PC-9 (cell line): ENCODE results near the gene RHOBTB1. TPM values are rescaled to one million over a fixed set of nuclear protein-coding genes. Genes with fewer than 3 reads are reported as not detected.
A peak's percentile ranks its signal among the peaks of the same experiment; 100 is the strongest.

Source experiments
- BruUV-seq: library from RNA; stranded (reverse); fragments of 400-500 nt; replicated peaks from 2 replicates; lab custom pipeline; 2021; lab: Mats Ljungman, UMichigan
- CTCF ChIA-PET: fragments of 300-600 bp; sonication (Branson Sonifier 250); formaldehyde crosslinking; loops from one replicate; lab custom pipeline; 2022; ENCODE audit warnings: antibody characterized with exemption; lab: Charles Lee
- POLR2A ChIA-PET: fragments of 300-600 bp; sonication (Branson Sonifier 250); formaldehyde crosslinking; loops from one replicate; lab custom pipeline; 2022; ENCODE audit warnings: antibody characterized with exemption; ENCODE audit not compliant: unreplicated experiment; lab: Charles Lee
- DNase-seq, 2 experiments: peaks; one replicate each; pipeline versions ENCODE4 v3.0.0 to v3.0.0-alpha.2; 2015 to 2022; ENCODE audit warnings: mixed read lengths in 1 of 2
- H2AFZ ChIP-seq: fragments of 200-600 bp; sonication (generic); 2 replicates; pipeline ENCODE4 v1.8.1; 2017; ENCODE audit warnings: antibody characterized with exemption
- H3F3A ChIP-seq: fragments of 200-600 bp; sonication (generic); 2 replicates; pipeline ENCODE4 v1.8.1; 2017; ENCODE audit warnings: antibody characterized with exemption, mild to moderate bottlenecking, low read depth; ENCODE audit not compliant: insufficient read depth
- H3K27ac ChIP-seq: fragments of 200-600 bp; sonication (generic); 2 replicates; pipeline ENCODE4 v1.6.1; 2016; ENCODE audit warnings: mixed run types
- H3K27me3 ChIP-seq: fragments of 200-600 bp; sonication (generic); 2 replicates; pipeline ENCODE4 v1.6.1; 2016; ENCODE audit warnings: low read depth, mixed run types; ENCODE audit not compliant: insufficient read depth
- H3K36me3 ChIP-seq: fragments of 200-600 bp; sonication (generic); 2 replicates; pipeline ENCODE4 v1.6.1; 2016; ENCODE audit warnings: low read depth, mixed run types
- H3K4me1 ChIP-seq: fragments of 200-600 bp; sonication (generic); replicated peaks from 2 replicates; pipeline ENCODE4 v1.6.1; 2016; ENCODE audit warnings: mixed run types; ENCODE audit not compliant: insufficient read depth
- H3K4me2 ChIP-seq: fragments of 200-600 bp; sonication (generic); 2 replicates; pipeline ENCODE4 v1.6.1; 2017; ENCODE audit warnings: mixed run types
- H3K4me3 ChIP-seq: fragments of 200-600 bp; sonication (generic); 2 replicates; pipeline ENCODE4 v1.6.1; 2016; ENCODE audit warnings: mixed run types
- H3K79me2 ChIP-seq: fragments of 200-600 bp; sonication (generic); 2 replicates; pipeline ENCODE4 v1.6.1; 2017; ENCODE audit warnings: low read depth, mixed run types
- H3K9me2 ChIP-seq: fragments of 200-600 bp; sonication (generic); 2 replicates; pipeline ENCODE4 v1.8.1; 2017; ENCODE audit warnings: mild to moderate bottlenecking; ENCODE audit not compliant: insufficient read depth
- H3K9me3 ChIP-seq: fragments of 200-600 bp; sonication (generic); 2 replicates; pipeline ENCODE4 v1.8.1; 2016; ENCODE audit warnings: low read depth; ENCODE audit not compliant: insufficient read depth
- H4K20me1 ChIP-seq: fragments of 200-600 bp; sonication (generic); 2 replicates; pipeline ENCODE4 v1.8.1; 2017; ENCODE audit not compliant: insufficient read depth
- EZH2 ChIP-seq: fragments of 200-600 bp; sonication (generic); IDR thresholded peaks from 2 replicates; pipeline ENCODE4 v1.8.0; 2017; ENCODE audit warnings: antibody characterized with exemption, low read depth
- intact Hi-C: fragments of 100-400 bp; cut with micrococcal nuclease; formaldehyde crosslinking; loops from one replicate; pipeline ENCODE4 v1.10.0; 2022; ENCODE audit not compliant: unreplicated experiment
- total RNA-seq: library from RNA; stranded (reverse); gene quantifications from 2 replicates; pipeline ENCODE4 v1.2.3, GENCODE V29; 2021
- TF ChIP-seq, protein P1 (sequence below): fragments of 200-600 bp; sonication (generic); conservative IDR thresholded peaks from 2 replicates; pipeline ENCODE4 v1.6.1; 2017; ENCODE audit warnings: mixed run types, antibody characterized with exemption, mild to moderate bottlenecking, moderate library complexity

RHOBTB1 gene
- total RNA-seq, 1 experiment from 2014 or later = 5.2 TPM

- BruUV-seq = no TSS peak
- no peak overlapping the region for H2AFZ ChIP-seq
- H3K4me2 ChIP-seq = peak overlapping the region; percentile 34
- H3K27ac ChIP-seq = peak overlapping the region; percentile 68
- no peak overlapping the region for H3K4me3 ChIP-seq
- H3K36me3 ChIP-seq = no peaks in the 10 kb centered on the region
- H3K4me1 ChIP-seq = peaks cover 55% of the 10 kb centered on the region
- peak in 1 of 2 experiments; percentile 41 for DNase-seq
- ChIA-PET POLR2A (no interaction called here), CTCF (no interaction called here)
- no peaks in the 10 kb centered on the region for H3K9me3 ChIP-seq
- H3K27me3 ChIP-seq = no peaks in the 10 kb centered on the region
- H4K20me1 ChIP-seq = no peaks in the 10 kb centered on the region
- H3F3A ChIP-seq = peaks cover 23% of the 10 kb centered on the region
- no peaks in the 10 kb centered on the region for H3K79me2 ChIP-seq
- TF ChIP-seq EZH2 = no peak
- TF ChIP-seq, protein P1, sequence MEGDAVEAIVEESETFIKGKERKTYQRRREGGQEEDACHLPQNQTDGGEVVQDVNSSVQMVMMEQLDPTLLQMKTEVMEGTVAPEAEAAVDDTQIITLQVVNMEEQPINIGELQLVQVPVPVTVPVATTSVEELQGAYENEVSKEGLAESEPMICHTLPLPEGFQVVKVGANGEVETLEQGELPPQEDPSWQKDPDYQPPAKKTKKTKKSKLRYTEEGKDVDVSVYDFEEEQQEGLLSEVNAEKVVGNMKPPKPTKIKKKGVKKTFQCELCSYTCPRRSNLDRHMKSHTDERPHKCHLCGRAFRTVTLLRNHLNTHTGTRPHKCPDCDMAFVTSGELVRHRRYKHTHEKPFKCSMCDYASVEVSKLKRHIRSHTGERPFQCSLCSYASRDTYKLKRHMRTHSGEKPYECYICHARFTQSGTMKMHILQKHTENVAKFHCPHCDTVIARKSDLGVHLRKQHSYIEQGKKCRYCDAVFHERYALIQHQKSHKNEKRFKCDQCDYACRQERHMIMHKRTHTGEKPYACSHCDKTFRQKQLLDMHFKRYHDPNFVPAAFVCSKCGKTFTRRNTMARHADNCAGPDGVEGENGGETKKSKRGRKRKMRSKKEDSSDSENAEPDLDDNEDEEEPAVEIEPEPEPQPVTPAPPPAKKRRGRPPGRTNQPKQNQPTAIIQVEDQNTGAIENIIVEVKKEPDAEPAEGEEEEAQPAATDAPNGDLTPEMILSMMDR = no peak
- intact Hi-C loops = no loop called here
- no peaks in the 10 kb centered on the region; the same call in 1 of the 2 replicates for H3K9me2 ChIP-seq
Measured at GRCh38 chr10:60877061-60877776, 66.8 kb downstream of the RHOBTB1 start.

DNA sequence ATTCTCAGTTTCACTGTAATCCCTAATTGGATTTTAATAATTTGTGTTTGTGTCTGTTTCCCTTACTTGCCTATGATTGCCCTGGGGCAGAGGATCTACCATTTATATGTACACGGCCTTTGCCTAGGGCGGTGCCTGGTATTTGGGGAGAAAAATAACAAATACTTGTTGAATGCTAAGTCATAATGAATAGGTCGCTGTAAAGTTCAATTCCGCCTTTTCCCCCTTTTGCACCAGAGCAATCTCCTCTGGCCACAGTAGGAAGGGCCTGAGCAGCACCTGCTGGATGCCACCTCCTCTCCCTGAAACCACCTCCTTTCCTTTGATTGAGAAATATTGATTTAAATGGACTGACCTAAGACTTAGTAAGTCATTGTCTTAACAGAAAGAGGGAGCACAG is 70.2 kb downstream of the RHOBTB1 start:
- peak overlapping the region; percentile 69 for H3K27ac ChIP-seq
- no peaks in the 10 kb centered on the region for H3K27me3 ChIP-seq
- H3F3A ChIP-seq = peaks cover 23% of the 10 kb centered on the region
- peak overlapping the region; percentile 39; the same call in 1 of the 2 replicates for H3K4me2 ChIP-seq
- BruUV-seq = no TSS peak
- H3K9me3 ChIP-seq = no peaks in the 10 kb centered on the region
- H3K36me3 ChIP-seq = no peaks in the 10 kb centered on the region
- peak in 1 of 2 experiments; percentile 39 for DNase-seq
- intact Hi-C loops = no loop called here
- TF ChIP-seq EZH2 = no peak
- TF ChIP-seq, protein P1 = no peak
- peaks cover 54% of the 10 kb centered on the region for H3K4me1 ChIP-seq
- no peaks in the 10 kb centered on the region for H3K79me2 ChIP-seq
- CTCF ChIA-PET = no interaction called here
- H2AFZ ChIP-seq = no peak overlapping the region; the same call in 1 of the 2 replicates
- POLR2A ChIA-PET = no interaction called here
- H3K9me2 ChIP-seq = no peaks in the 10 kb centered on the region; the same call in 1 of the 2 replicates
- no peak overlapping the region for H3K4me3 ChIP-seq
- no peaks in the 10 kb centered on the region for H4K20me1 ChIP-seq

DNA sequence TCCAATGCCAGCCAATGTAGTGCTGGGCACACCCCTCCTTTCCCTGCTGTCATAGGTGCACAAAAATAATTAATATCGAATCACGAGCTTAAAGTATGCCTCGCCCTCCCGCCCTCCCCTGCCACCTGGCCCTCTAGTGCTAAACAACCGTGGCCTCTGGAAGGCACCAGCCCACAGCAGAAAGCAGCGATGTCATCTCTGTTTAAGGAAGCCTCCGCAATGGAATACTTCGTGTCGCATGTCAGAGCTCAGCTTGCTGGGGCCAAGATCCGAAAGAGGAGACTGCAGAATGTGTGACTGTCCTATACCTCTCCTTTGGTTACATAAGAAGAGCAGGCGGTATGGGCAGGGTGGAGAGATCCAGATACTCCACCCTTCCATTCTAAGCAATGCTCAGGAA is 71.5 kb downstream of the RHOBTB1 start:
- H3K9me3 ChIP-seq = 0 out of 2 replicates have a peak, but pooled peaks cover 3% of the 10 kb centered on the region
- no peaks in the 10 kb centered on the region; the same call in 1 of the 2 replicates for H3K9me2 ChIP-seq
- ChIA-PET CTCF (no interaction called here), POLR2A (no interaction called here)
- H3K27ac ChIP-seq = no peak overlapping the region
- H2AFZ ChIP-seq = no peak overlapping the region
- TF ChIP-seq, protein P1 = no peak
- no peak for TF ChIP-seq EZH2
- no peak overlapping the region for H3K4me3 ChIP-seq
- H3K36me3 ChIP-seq = no peaks in the 10 kb centered on the region
- H3K4me1 ChIP-seq = peaks cover 41% of the 10 kb centered on the region
- H4K20me1 ChIP-seq = no peaks in the 10 kb centered on the region
- intact Hi-C loops = no loop called here
- no peak for DNase-seq
- no peak overlapping the region for H3K4me2 ChIP-seq
- H3K79me2 ChIP-seq = no peaks in the 10 kb centered on the region
- peaks cover 16% of the 10 kb centered on the region for H3F3A ChIP-seq
- no TSS peak for BruUV-seq
- no peaks in the 10 kb centered on the region for H3K27me3 ChIP-seq
